ENCODE measurements around the gene FAAP100.

The FAAP100 gene

GRCh38 chr17:81552244-81553017 is at the start of gene FAAP100:
FAAP100 (minus strand) TSS chr17:81552353; CDS start chr17:81552330, 23 bp downstream.
- peak within 1 kb of the TSS; percentile 84 for H3K4me3 ChIP-seq (ENCODE audit: low read depth, low read length)
- peak; percentile 88 for DNase-seq (ENCODE audit: low read depth)
- TF ChIP-seq MYC (IDR thresholded peaks at IDR 0.05; ENCODE audit: low read depth, low read length) (peak; percentile 85), MAX (IDR thresholded peaks at IDR 0.05; ENCODE audit: low read depth, low read length) (peak; percentile 86), CTCF (IDR thresholded peaks at IDR 0.05; ENCODE audit: low read depth, low read length) (no peak), POLR2A (IDR thresholded peaks at IDR 0.05; ENCODE audit: extremely low read depth, insufficient read length) (peak; percentile 64)

- DNase-seq (ENCODE audit: low read depth) = peak; percentile 78
- TF ChIP-seq MAX (IDR thresholded peaks at IDR 0.05; ENCODE audit: low read depth, low read length) = peak; percentile 42; the same call in 1 of the 2 replicates
- no peak for TF ChIP-seq POLR2A (IDR thresholded peaks at IDR 0.05; ENCODE audit: extremely low read depth, insufficient read length)
- TF ChIP-seq CTCF (IDR thresholded peaks at IDR 0.05; ENCODE audit: low read depth, low read length) = peak; percentile 71
- 0 out of 2 replicates have a peak, but pooled peaks have one; percentile 23 for TF ChIP-seq MYC (IDR thresholded peaks at IDR 0.05; ENCODE audit: low read depth, low read length)
- no peak overlapping the region for H3K4me3 ChIP-seq (ENCODE audit: low read depth, low read length)
Observed at GRCh38 chr17:81601525-81602120, 49.5 kb upstream of the FAAP100 start.

GRCh38 chr17:81599719-81600486 is 47.8 kb upstream of the FAAP100 start:
- H3K4me3 ChIP-seq (ENCODE audit: low read depth, low read length) = no peak overlapping the region
- TF ChIP-seq POLR2A (IDR thresholded peaks at IDR 0.05; ENCODE audit: extremely low read depth, insufficient read length) = no peak
- TF ChIP-seq MAX (IDR thresholded peaks at IDR 0.05; ENCODE audit: low read depth, low read length) = no peak
- no peak for TF ChIP-seq MYC (IDR thresholded peaks at IDR 0.05; ENCODE audit: low read depth, low read length)
- no peak for TF ChIP-seq CTCF (IDR thresholded peaks at IDR 0.05; ENCODE audit: low read depth, low read length)
- DNase-seq (ENCODE audit: low read depth) = no peak

GRCh38 chr17:81593105-81593871 is 41.1 kb upstream of the FAAP100 start:
- TF ChIP-seq POLR2A (IDR thresholded peaks at IDR 0.05; ENCODE audit: extremely low read depth, insufficient read length) (no peak), CTCF (IDR thresholded peaks at IDR 0.05; ENCODE audit: low read depth, low read length) (no peak), MYC (IDR thresholded peaks at IDR 0.05; ENCODE audit: low read depth, low read length) (no peak), MAX (IDR thresholded peaks at IDR 0.05; ENCODE audit: low read depth, low read length) (no peak)
- DNase-seq (ENCODE audit: low read depth) = no peak
- no peak overlapping the region for H3K4me3 ChIP-seq (ENCODE audit: low read depth, low read length)

- TF ChIP-seq CTCF (IDR thresholded peaks at IDR 0.05; ENCODE audit: low read depth, low read length) = no peak
- TF ChIP-seq MAX (IDR thresholded peaks at IDR 0.05; ENCODE audit: low read depth, low read length) = no peak
- no peak for TF ChIP-seq POLR2A (IDR thresholded peaks at IDR 0.05; ENCODE audit: extremely low read depth, insufficient read length)
- no peak for TF ChIP-seq MYC (IDR thresholded peaks at IDR 0.05; ENCODE audit: low read depth, low read length)
- no peak overlapping the region for H3K4me3 ChIP-seq (ENCODE audit: low read depth, low read length)
- no peak for DNase-seq (ENCODE audit: low read depth)
Observed at GRCh38 chr17:81591971-81592370, 39.8 kb upstream of the FAAP100 start.

All from NB4 (cell line).